ENCODE data around the gene EPS8L3. TPM values are rescaled to one million over a fixed set of nuclear protein-coding genes. Genes with fewer than 3 reads are reported as not detected.

Gene EPS8L3
- total and polyA plus RNA-seq, 2 of the 8 experiments (the other 6 are each of a cell fraction or from before 2014, with no cell fraction given), result not detected

DNA sequence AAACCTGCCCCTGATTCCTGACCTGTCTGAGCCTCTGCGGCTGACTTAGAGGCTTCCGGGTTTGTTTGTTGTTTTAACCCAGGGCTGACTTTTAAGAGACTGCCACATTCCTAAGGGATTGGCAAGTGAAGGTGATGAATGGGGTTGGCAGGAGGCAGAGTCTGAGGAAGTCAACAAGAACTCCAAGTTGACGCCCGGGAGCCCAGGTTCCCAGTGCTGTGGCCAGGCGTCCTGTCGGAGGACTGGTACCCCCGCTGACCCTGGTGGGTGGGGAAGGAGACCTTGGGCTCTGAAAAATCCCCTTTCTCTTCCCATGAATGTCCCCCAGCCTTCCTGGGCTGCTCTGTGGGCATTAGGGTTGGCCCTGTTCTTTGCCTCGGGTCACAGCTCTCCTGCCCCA lies 19.7 kb upstream of the EPS8L3 start:
- Histone ChIP-seq H3K4ac (replicated peaks; ENCODE audit: insufficient read length, low read depth, low read length) (no peak overlapping the region), H2BK15ac (ENCODE audit: low read length) (0 out of 2 replicates have a peak overlapping the region, but pooled peaks have one; percentile 46), H2AK5ac (ENCODE audit: low read depth, low read length) (no peak overlapping the region), H3K79me1 (ENCODE audit: low read depth, low read length) (no peaks in the 10 kb centered on the region), H3K9ac (replicated peaks in 1 of 4; ENCODE audit: extremely low read depth in 1 of 4, low read depth in 3 of 4, low read length in 3 of 4) (no peak overlapping the region), H3K9me3 (ENCODE audit: insufficient read depth in 2 of 2, low read depth in 1 of 2, low read length in 1 of 2) (peaks cover 7 to 8% of the 10 kb centered on the region in 2 experiments; a peak in 3 of 4 replicates), H3K4me2 (ENCODE audit: insufficient read depth in 1 of 2, low read depth in 2 of 2, low read length in 2 of 2) (no peak overlapping the region), H3K36me3 (ENCODE audit: control insufficient read depth in 2 of 4, insufficient read depth in 4 of 4, low read length in 3 of 4) (no peaks in the 10 kb centered on the region), H4K5ac (ENCODE audit: insufficient read length, low read depth, low read length) (no peak overlapping the region), H3K27ac (ENCODE audit: low read depth, low read length) (no peak overlapping the region), H3K23ac (ENCODE audit: insufficient read length) (no peak overlapping the region), H2BK12ac (ENCODE audit: low read depth, low read length) (no peak overlapping the region), H3K4me1 (replicated peaks in 1 of 4; ENCODE audit: control insufficient read depth in 3 of 4, insufficient read depth in 4 of 4, low read length in 3 of 4) (peaks cover 0 to 4% (median 1%) of the 10 kb centered on the region in 4 experiments; a peak in 4 of 7 replicates), H4K91ac (replicated peaks; ENCODE audit: insufficient read length, low read length) (no peak overlapping the region), H3K4me3 (ENCODE audit: extremely low read depth in 1 of 4, insufficient read depth in 2 of 4, low read depth in 3 of 4, low read length in 4 of 4) (no peak overlapping the region), H3K79me2 (ENCODE audit: control insufficient read depth in 1 of 2, insufficient read depth in 2 of 2, low read length in 2 of 2) (no peaks in the 10 kb centered on the region), H3K14ac (ENCODE audit: insufficient read length) (no peak overlapping the region), H4K20me1 (replicated peaks in 1 of 2; ENCODE audit: control insufficient read depth in 1 of 2, insufficient read depth in 2 of 2, low read length in 2 of 2) (no peaks in the 10 kb centered on the region), H2BK120ac (replicated peaks; ENCODE audit: low read depth, low read length) (no peak overlapping the region), H3K18ac (ENCODE audit: extremely low read depth, low read length) (no peak overlapping the region), H2BK20ac (ENCODE audit: low read length) (no peak overlapping the region), H2BK5ac (ENCODE audit: low read depth, low read length) (no peak overlapping the region), H3K27me3 (replicated peaks in 1 of 4; ENCODE audit: control insufficient read depth in 3 of 4, extremely low read depth in 1 of 4, insufficient read depth in 3 of 4, low read length in 3 of 4) (no peaks in the 10 kb centered on the region), H3K23me2 (ENCODE audit: low read depth, low read length) (no peaks in the 10 kb centered on the region; the same call in 1 of the 2 replicates), H2AFZ (ENCODE audit: low read length) (no peak overlapping the region), H4K8ac (ENCODE audit: extremely low read depth, insufficient read depth, low read length) (no peak overlapping the region), H3K56ac (replicated peaks; ENCODE audit: insufficient read length, low read depth, low read length) (no peak overlapping the region)
- DNase-seq (ENCODE audit: low read depth in 1 of 2, low spot score in 2 of 2), result no peak
- ChIA-PET CTCF (ENCODE audit: partially characterized antibody) (interaction anchor here (1.1 to 27.2 kb wide), 9 partner anchors 5 to 227 kb away, joined by 3 to 700 read pairs (median 6); partner anchors contain the start of gene AHCYL1), POLR2A (ENCODE audit: partially characterized antibody) (no interaction called here)
- no peak for TF ChIP-seq TAF7 (optimal IDR thresholded peaks at IDR 0.05; ENCODE audit: borderline replicate concordance, low read depth, low read length)
- TF ChIP-seq, protein P1, sequence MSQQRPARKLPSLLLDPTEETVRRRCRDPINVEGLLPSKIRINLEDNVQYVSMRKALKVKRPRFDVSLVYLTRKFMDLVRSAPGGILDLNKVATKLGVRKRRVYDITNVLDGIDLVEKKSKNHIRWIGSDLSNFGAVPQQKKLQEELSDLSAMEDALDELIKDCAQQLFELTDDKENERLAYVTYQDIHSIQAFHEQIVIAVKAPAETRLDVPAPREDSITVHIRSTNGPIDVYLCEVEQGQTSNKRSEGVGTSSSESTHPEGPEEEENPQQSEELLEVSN (IDR thresholded peaks at IDR 0.05), result 0 out of 2 replicates have a peak, but pooled peaks have one; percentile 13
- 90% methylated on average over 8 of the region's 8 CpGs; no CpG with 5 or more reads in 1 of the 2 experiments for WGBS, 2 experiments (ENCODE audit: extremely low coverage in 1 of 2, insufficient coverage in 1 of 2, insufficient read length in 1 of 2, insufficient replicate concordance in 2 of 2, low coverage in 1 of 2, low lambda C conversion rate in 2 of 2, missing lambda C conversion rate in 1 of 2)
- no peak for FAIRE-seq

Measured in H1 (cell line).